Activated naive CD8-positive, alpha-beta T cell treated with anti-CD3 and anti-CD28 coated beads, Interleukin-2, amount 50 U/mL, for 16 hours (primary cell): ENCODE results near the gene CNPPD1.
A peak's percentile ranks its signal among the peaks of the same experiment; 100 is the strongest.
"Not testable (repeated sequence)": the region's sequence is repeated elsewhere in the genome, so short reads cannot be mapped to it uniquely, and the experiment has no call there.

Experiments
- DNase-seq: peaks from one replicate; pipeline ENCODE4 v3.0.0-alpha.2; 2020; ENCODE audit warnings: low read depth, low spot score

Gene CNPPD1

DNA sequence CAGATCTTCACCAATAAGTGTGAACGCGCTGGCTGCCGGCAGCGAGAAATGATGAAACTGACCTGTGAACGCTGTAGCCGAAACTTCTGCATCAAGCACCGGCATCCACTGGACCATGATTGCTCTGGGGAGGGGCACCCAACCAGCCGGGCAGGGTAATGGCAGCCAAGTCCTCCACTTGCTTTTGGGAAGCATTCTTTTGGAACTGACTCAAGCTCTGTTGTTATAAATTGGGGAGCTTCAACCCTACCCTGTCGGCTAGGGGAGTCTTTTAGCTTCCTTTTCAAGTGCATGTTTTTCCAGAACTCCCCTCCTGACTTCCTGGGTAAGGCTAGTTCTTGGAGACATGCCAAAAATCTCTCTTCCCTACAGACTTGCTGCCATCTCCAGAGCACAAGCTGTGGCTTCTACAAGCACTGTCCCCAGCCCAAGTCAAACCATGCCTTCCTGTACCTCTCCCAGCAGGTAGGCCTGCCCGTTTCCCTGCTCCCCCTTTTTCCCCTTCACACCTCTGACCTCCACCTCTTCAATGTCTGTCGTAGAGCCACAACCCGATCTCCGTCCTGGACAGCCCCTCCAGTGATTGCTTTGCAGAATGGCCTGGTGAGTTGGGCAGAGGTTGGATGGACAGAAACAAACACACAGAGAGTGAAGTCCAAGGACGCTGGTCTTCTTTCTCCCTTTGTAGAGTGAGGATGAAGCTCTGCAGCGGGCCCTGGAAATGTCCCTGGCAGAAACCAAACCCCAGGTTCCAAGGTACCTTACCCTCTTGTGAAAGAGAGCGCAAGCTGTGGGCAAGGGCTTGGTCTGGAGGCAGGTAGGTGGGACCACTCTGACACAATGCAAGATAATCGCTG lies 31.4 kb upstream of the CNPPD1 start:
- DNase-seq: no peak

- no peak for DNase-seq
These were observed 30.6 kb upstream of the CNPPD1 start for GRCh38 chr2:219207134-219207883.

GRCh38 chr2:219206328-219207133 lies 29.8 kb upstream of the CNPPD1 start, which contains the start of gene ZFAND2B:
Gene ZFAND2B, plus strand, starts transcription at chr2:219206782. Its CDS starts 206 bp downstream, at chr2:219206988.
- DNase-seq: peak; percentile 87

- DNase-seq: no peak
These were observed 29.2 kb upstream of the CNPPD1 start for GRCh38 chr2:219205981-219206327.

GRCh38 chr2:219205165-219205538 lies 28.4 kb upstream of the CNPPD1 start:
- no peak for DNase-seq

DNA sequence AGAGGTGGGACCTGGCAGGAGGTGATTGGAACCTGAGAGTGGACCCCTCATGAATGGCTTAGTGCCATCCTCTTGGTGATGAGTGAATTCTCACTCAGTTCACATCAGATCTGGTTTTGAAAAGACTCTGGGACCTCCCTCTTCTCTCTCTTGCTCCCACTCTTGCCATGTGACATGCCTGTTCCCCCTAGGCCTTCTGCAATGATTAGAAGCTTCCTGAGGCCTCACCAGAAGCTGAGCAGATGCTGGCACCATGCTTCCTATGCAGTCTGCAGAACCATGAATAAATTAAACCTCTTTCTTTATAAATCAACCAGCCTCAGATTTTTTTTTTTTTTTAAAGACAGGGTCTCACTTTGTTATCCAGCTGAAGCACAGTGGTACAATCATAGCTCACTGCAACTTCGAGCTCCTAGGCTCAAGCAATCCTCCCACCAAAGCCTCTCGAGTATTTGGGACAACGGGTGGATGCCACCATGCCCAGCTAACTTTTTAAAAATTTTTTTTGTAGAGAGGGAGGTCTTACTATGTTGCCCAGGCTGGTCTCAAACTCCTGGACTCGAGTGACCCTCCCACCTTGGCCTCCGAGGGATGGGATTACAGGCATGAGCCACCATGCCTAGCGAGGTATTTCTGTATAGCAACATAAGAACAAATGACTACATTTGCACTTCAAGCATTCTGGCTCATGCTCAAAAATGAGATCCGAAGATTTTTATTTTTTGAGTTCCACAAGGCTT lies 27.9 kb upstream of the CNPPD1 start:
- DNase-seq: no peak

GRCh38 chr2:219201331-219201730 lies 24.6 kb upstream of the CNPPD1 start:
- DNase-seq: not testable (repeated sequence)

DNA sequence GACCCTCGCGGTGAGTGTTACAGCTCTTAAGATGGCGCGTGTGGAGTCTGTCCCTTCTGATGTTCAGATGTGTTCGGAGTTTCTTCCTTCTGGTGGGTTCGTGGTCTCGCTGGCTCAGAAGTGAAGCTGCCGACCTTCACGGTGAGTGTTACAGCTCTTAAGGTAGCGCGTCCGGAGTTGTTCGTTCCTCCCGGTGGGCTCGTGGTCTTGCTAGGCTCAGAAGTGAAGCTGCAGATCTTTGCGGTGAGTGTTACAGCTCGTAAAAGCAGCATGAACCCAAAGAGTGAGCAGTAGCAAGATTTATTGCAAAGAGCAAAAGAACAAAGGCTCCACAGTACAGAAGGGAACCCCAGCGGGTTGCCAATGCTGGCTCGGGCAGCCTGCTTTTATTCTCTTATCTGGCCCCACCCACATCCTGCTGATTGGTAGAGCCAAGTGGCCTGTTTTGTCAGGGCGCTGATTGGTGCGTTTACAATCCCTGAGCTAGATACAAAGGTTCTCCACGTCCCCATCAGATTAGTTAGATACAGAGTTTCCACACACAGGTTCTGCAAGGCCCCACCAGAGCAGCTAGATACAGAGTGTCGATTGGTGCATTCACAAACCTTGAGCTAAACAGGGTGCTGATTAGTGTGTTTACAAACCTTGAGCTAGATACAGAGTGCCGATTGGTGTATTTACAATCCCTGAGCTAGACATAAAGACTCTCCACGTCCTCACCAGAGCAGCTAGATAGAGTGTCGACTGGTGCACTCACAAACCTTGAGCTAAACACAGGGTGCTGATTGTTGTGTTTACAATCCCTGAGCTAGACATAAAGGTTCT lies 24.0 kb upstream of the CNPPD1 start:
- not testable (repeated sequence) for DNase-seq

DNA sequence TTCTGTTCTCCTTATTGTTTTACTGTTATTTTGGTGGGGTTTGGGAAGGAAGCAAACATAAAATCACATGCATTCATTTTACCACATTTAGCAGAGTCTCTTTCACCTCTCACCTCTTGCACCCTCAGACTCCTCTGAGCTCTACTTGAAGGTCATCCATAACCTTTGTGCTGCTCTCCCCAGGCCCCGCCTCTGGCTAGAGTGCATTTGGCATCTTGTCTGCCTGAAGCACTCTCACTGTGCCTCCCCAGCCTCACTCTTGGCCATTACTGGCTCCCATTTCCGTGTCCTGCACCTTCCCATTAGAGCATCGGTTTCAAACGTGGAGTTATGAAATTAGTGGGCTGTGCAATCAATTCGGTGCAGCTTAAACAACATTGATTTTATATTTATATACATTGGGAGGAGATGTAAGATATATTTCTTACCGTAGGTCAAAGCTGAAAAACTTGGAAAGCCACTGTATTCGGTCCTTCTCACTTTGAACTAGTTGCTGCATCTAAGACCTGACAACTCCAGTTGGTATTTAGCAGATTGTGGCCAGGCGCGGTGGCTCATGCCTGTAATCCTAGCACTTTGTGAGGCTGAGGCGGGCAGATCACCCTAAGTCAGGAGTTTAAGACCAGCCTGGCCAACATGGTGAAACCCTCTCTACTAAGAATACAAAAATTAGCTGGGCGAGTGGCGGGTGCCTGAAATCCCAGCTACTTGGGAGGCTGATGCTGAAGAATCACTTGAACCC lies 22.9 kb upstream of the CNPPD1 start:
- no peak for DNase-seq

GRCh38 chr2:219198974-219199373 lies 22.2 kb upstream of the CNPPD1 start:
- DNase-seq: no peak

- no peak for DNase-seq
These were observed 20.7 kb upstream of the CNPPD1 start for GRCh38 chr2:219197388-219197787.

DNA sequence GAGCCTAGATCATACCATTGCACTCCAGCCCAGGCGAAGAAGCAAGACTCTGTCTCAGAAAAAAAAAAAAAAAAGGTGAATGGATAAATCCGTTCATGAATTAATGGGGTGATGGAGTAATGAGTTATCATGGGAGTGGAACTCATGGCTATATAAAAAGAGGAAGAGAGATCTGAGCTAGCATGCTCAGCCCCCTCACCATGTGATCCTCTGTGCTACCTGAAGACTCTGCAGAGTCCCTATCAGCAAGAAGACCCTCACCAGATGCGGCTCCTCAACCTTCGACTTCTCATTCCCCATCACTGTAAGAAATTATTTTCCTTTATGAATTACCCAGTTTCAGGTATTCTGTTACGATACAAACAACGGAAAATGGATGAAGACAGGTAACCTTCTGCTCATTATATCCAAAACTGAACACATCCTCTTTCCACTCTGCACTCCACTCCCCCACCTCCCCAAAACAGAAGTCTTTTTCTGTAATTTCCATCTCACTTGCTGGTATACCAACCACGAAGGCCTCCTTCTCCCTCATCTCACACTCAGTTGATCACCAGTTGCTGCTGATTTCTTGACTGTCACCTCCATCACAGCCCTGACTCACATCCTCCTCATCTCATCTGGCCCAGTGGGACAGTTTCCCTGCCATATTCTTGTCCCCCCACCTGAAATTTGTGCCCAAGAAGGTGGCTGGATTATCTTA lies 10.2 kb upstream of the CNPPD1 start:
- DNase-seq: no peak

- DNase-seq: no peak
These were observed 7.4 kb upstream of the CNPPD1 start for GRCh38 chr2:219184121-219184520.

DNA sequence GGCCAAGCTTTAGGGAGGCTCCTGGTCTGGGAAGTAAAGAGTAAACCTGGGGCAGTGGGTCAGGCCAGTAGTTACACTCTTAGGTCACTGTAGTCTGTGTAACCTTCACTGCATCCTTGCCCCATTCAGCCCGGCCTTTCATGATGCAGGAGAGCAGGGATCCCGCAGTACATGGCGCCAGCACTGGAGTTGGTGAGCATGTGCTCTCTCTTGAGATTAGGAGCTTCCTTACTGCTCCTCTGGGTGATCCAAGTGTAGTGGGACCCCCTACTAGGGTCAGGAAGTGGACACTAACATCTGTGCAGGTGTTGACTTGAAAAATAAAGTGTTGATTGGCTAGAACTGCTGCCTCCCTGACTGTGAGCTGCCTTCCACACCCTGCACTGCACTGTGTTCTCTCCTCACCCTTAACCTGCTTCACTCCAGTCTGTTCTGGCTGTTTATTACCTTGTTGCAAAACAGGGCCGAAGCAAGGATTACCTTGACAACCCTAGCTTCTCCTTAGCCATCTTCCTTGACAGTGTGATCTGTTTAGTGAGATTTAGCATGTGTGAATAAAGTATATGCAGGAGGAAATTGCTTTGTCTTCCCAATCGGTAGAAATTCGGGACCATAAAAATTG lies 6.5 kb upstream of the CNPPD1 start:
- no peak for DNase-seq

DNA sequence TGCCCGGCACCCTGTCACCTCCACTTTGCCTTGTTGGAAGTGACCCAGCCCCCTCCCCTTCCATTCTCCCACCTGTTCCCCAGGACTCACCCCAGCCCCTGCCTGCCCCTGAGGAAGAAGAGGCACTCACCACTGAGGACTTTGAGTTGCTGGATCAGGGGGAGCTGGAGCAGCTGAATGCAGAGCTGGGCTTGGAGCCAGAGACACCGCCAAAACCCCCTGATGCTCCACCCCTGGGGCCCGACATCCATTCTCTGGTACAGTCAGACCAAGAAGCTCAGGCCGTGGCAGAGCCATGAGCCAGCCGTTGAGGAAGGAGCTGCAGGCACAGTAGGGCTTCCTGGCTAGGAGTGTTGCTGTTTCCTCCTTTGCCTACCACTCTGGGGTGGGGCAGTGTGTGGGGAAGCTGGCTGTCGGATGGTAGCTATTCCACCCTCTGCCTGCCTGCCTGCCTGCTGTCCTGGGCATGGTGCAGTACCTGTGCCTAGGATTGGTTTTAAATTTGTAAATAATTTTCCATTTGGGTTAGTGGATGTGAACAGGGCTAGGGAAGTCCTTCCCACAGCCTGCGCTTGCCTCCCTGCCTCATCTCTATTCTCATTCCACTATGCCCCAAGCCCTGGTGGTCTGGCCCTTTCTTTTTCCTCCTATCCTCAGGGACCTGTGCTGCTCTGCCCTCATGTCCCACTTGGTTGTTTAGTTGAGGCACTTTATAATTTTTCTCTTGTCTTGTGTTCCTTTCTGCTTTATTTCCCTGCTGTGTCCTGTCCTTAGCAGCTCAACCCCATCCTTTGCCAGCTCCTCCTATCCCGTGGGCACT lies 5.8 kb upstream of the CNPPD1 start:
- DNase-seq: no peak

DNA sequence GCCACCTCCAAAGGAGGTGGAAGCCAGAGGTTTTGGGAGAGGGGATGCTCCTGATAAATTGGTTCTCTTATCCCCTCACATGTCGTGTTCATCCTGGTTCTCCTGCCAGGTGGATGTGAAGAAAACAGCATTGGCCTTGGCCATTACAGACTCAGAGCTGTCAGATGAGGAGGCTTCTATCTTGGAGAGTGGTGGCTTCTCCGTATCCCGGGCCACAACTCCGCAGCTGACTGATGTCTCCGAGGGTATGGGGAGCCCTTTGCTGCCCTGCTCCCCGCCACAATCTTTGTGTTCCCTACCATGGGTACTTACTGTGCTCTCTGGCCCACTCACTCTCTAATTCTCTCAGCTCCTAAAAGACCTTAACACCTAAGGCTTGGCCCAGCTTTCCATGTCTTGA lies 4.8 kb upstream of the CNPPD1 start:
- DNase-seq: no peak

GRCh38 chr2:219180961-219181360 lies 4.2 kb upstream of the CNPPD1 start:
- no peak for DNase-seq
